Activated naive CD8-positive, alpha-beta T cell treated with anti-CD3 and anti-CD28 coated beads, Interleukin-2, amount 50 U/mL, for 16 hours (primary cell): ENCODE results near the gene DAGLA.

Experiments used
- DNase-seq: peaks from one replicate; pipeline ENCODE4 v3.0.0-alpha.2; 2020; ENCODE audit warnings: low read depth, low spot score

The DAGLA gene

GRCh38 chr11:61709572-61709971 lies 29.4 kb downstream of the DAGLA start:
- DNase-seq = no peak

- no peak for DNase-seq
These were observed 29.8 kb downstream of the DAGLA start for GRCh38 chr11:61710019-61710418.

GRCh38 chr11:61711037-61711436 lies 30.8 kb downstream of the DAGLA start:
- no peak for DNase-seq

GRCh38 chr11:61711498-61711897 lies 31.3 kb downstream of the DAGLA start:
- no peak for DNase-seq

- no peak for DNase-seq
These were observed 32.1 kb downstream of the DAGLA start for GRCh38 chr11:61712314-61712713.

- no peak for DNase-seq
These were observed 32.7 kb downstream of the DAGLA start for GRCh38 chr11:61712846-61713245.

- no peak for DNase-seq
These were observed 33.3 kb downstream of the DAGLA start for GRCh38 chr11:61713464-61713863.

GRCh38 chr11:61713906-61714305 lies 33.7 kb downstream of the DAGLA start:
- no peak for DNase-seq

GRCh38 chr11:61714316-61714715 lies 34.1 kb downstream of the DAGLA start:
- no peak for DNase-seq

GRCh38 chr11:61714916-61715315 lies 34.7 kb downstream of the DAGLA start:
- no peak for DNase-seq

- DNase-seq = no peak
These were observed 35.7 kb downstream of the DAGLA start for GRCh38 chr11:61715867-61716266.

GRCh38 chr11:61716478-61717285 lies 36.5 kb downstream of the DAGLA start:
- DNase-seq = no peak

- DNase-seq = no peak
These were observed 37.3 kb downstream of the DAGLA start for GRCh38 chr11:61717286-61718033.

GRCh38 chr11:61718046-61718531 lies 37.9 kb downstream of the DAGLA start:
- DNase-seq = no peak

GRCh38 chr11:61718621-61719302 lies 38.6 kb downstream of the DAGLA start:
- DNase-seq = no peak

- DNase-seq = no peak
These were observed 39.8 kb downstream of the DAGLA start for GRCh38 chr11:61719978-61720377.

- no peak for DNase-seq
These were observed 40.4 kb downstream of the DAGLA start for GRCh38 chr11:61720597-61720996.

GRCh38 chr11:61724437-61724836 lies 44.2 kb downstream of the DAGLA start:
- DNase-seq = no peak

GRCh38 chr11:61725781-61726231 lies 45.6 kb downstream of the DAGLA start:
- DNase-seq = no peak

GRCh38 chr11:61726775-61727174 lies 46.6 kb downstream of the DAGLA start:
- no peak for DNase-seq

GRCh38 chr11:61727401-61727811 lies 47.2 kb downstream of the DAGLA start:
- DNase-seq = no peak
